WTC11 (cell line): ENCODE measurements around the gene MED8. TPM values are rescaled to one million over a fixed set of nuclear protein-coding genes. Genes with fewer than 3 reads are reported as not detected.

Experiments used
- ATAC-seq: fragments of 200-7000 bp; cut with Tn5 transposase; 2 replicates; pipeline ENCODE4 v1.10.0; 2021; ENCODE audit warnings: mild to moderate bottlenecking, moderate library complexity
- CTCF ChIA-PET: fragments of 300-600 bp; sonication (Branson Sonifier 250); formaldehyde crosslinking; loops from one replicate; lab custom pipeline; 2021; ENCODE audit warnings: antibody characterized with exemption; lab: Charles Lee
- POLR2A ChIA-PET: fragments of 350-600 bp; sonication (Branson Sonifier 250); formaldehyde crosslinking; loops from one replicate; lab custom pipeline; 2021; ENCODE audit warnings: antibody characterized with exemption; lab: Charles Lee
- DNase-seq: peaks from one replicate; pipeline ENCODE4 v3.0.0; 2021; ENCODE audit warnings: low spot score
- H3K27ac Mint-ChIP-seq: 2 replicates; pipeline ENCODE4 v1.8.0; 2021; ENCODE audit warnings: mixed read lengths
- H3K27me3 Mint-ChIP-seq: 2 replicates; pipeline ENCODE4 v1.8.0; 2021; ENCODE audit warnings: low read depth, mild to moderate bottlenecking, moderate library complexity, mixed read lengths
- H3K36me3 Mint-ChIP-seq: 2 replicates; pipeline ENCODE4 v1.8.0; 2021; ENCODE audit warnings: mixed read lengths
- H3K4me1 Mint-ChIP-seq: 2 replicates; pipeline ENCODE4 v1.8.0; 2022; ENCODE audit warnings: mixed read lengths
- H3K4me3 Mint-ChIP-seq: 2 replicates; pipeline ENCODE4 v1.8.0; 2021; ENCODE audit warnings: mild to moderate bottlenecking, moderate library complexity, mixed read lengths
- H3K9me3 Mint-ChIP-seq: 2 replicates; pipeline ENCODE4 v1.8.0; 2021; ENCODE audit warnings: mixed read lengths
- CREM ChIP-seq: sonication (generic); formaldehyde crosslinking; IDR thresholded peaks from 2 replicates; pipeline ENCODE4 v1.8.1; 2022; ENCODE audit warnings: mild to moderate bottlenecking, missing genetic modification reagents, moderate library complexity
- GRHL2 ChIP-seq: fragments of 250-450 bp; sonication (Bioruptor Pico); IDR thresholded peaks from 2 replicates; pipeline ENCODE4 v1.8.0; 2022; ENCODE audit warnings: mild to moderate bottlenecking, moderate library complexity; ENCODE audit not compliant: insufficient replicate concordance, severe bottlenecking
- NFYB ChIP-seq: sonication (generic); formaldehyde crosslinking; conservative IDR thresholded peaks from 2 replicates; pipeline ENCODE4 v1.8.0; 2022; ENCODE audit warnings: low read depth, missing genetic modification reagents
- RORB ChIP-seq: fragments of 250-450 bp; sonication (Bioruptor Pico); IDR thresholded peaks from 2 replicates; pipeline ENCODE4 v1.9.0; 2021; ENCODE audit warnings: mild to moderate bottlenecking
- TEAD1 ChIP-seq: sonication (generic); formaldehyde crosslinking; IDR thresholded peaks from 2 replicates; pipeline ENCODE4 v1.8.0; 2022; ENCODE audit warnings: mild to moderate bottlenecking, missing genetic modification reagents
- ZNF232 ChIP-seq: sonication (generic); formaldehyde crosslinking; IDR thresholded peaks from 2 replicates; pipeline ENCODE4 v1.8.0; 2022; ENCODE audit warnings: mild to moderate bottlenecking, missing genetic modification reagents
- ZNF263 ChIP-seq: sonication (generic); formaldehyde crosslinking; IDR thresholded peaks from 2 replicates; pipeline ENCODE4 v1.8.1; 2022; ENCODE audit warnings: low read depth, mild to moderate bottlenecking, moderate library complexity, missing genetic modification reagents
- total RNA-seq: library from RNA; stranded (reverse); gene quantifications from 3 replicates; pipeline ENCODE4 v1.2.3, GENCODE V29; 2021
- TF ChIP-seq, protein P1 (sequence below): sonication (generic); formaldehyde crosslinking; IDR thresholded peaks from 2 replicates; pipeline ENCODE4 v1.8.0; 2022; ENCODE audit warnings: missing genetic modification reagents
- TF ChIP-seq, protein P2 (sequence below): sonication (generic); formaldehyde crosslinking; IDR thresholded peaks from 2 replicates; pipeline ENCODE4 v1.8.1; 2023; ENCODE audit warnings: mild to moderate bottlenecking, moderate library complexity, missing genetic modification reagents
- TF ChIP-seq, protein P3 (sequence below): fragments of 250-450 bp; sonication (Bioruptor Pico); IDR thresholded peaks from 2 replicates; pipeline ENCODE4 v2.1.2; 2022; ENCODE audit warnings: mild to moderate bottlenecking, moderate library complexity
- TF ChIP-seq, protein P4 (sequence below): sonication (generic); formaldehyde crosslinking; IDR thresholded peaks from 2 replicates; pipeline ENCODE4 v1.8.1; 2023; ENCODE audit warnings: mild to moderate bottlenecking, missing genetic modification reagents, moderate library complexity
- TF ChIP-seq, protein P5 (sequence below): sonication (generic); formaldehyde crosslinking; IDR thresholded peaks from 2 replicates; pipeline ENCODE4 v1.8.1; 2023; ENCODE audit warnings: mild to moderate bottlenecking, missing genetic modification reagents, moderate library complexity

Gene MED8
- total RNA-seq, 1 experiment from 2014 or later, result 17.7 TPM

DNA sequence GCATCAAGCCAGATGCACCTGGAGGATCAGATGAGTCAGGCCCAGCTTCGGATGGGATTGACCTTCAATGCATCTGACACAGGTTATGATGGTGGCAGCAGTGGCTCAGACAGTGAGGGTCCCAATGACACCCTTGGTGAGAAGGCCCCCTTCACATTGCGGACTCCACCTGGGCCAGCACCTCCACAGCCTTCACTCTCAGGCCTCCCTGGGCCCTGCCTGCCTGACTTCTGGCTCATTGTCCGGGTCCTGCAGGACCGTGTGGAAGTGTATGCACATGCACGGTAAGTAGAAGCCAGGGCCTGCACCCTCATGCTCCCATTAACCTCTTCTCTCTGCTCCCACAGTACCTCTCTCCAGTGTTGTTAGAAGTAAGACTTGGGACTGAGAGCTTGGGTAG lies 43.3 kb upstream of the MED8 start (continued):
- TF ChIP-seq, protein P1, sequence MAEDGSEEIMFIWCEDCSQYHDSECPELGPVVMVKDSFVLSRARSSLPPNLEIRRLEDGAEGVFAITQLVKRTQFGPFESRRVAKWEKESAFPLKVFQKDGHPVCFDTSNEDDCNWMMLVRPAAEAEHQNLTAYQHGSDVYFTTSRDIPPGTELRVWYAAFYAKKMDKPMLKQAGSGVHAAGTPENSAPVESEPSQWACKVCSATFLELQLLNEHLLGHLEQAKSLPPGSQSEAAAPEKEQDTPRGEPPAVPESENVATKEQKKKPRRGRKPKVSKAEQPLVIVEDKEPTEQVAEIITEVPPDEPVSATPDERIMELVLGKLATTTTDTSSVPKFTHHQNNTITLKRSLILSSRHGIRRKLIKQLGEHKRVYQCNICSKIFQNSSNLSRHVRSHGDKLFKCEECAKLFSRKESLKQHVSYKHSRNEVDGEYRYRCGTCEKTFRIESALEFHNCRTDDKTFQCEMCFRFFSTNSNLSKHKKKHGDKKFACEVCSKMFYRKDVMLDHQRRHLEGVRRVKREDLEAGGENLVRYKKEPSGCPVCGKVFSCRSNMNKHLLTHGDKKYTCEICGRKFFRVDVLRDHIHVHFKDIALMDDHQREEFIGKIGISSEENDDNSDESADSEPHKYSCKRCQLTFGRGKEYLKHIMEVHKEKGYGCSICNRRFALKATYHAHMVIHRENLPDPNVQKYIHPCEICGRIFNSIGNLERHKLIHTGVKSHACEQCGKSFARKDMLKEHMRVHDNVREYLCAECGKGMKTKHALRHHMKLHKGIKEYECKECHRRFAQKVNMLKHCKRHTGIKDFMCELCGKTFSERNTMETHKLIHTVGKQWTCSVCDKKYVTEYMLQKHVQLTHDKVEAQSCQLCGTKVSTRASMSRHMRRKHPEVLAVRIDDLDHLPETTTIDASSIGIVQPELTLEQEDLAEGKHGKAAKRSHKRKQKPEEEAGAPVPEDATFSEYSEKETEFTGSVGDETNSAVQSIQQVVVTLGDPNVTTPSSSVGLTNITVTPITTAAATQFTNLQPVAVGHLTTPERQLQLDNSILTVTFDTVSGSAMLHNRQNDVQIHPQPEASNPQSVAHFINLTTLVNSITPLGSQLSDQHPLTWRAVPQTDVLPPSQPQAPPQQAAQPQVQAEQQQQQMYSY (CRISPR knock-in tag), result no peak
- TF ChIP-seq, protein P2, sequence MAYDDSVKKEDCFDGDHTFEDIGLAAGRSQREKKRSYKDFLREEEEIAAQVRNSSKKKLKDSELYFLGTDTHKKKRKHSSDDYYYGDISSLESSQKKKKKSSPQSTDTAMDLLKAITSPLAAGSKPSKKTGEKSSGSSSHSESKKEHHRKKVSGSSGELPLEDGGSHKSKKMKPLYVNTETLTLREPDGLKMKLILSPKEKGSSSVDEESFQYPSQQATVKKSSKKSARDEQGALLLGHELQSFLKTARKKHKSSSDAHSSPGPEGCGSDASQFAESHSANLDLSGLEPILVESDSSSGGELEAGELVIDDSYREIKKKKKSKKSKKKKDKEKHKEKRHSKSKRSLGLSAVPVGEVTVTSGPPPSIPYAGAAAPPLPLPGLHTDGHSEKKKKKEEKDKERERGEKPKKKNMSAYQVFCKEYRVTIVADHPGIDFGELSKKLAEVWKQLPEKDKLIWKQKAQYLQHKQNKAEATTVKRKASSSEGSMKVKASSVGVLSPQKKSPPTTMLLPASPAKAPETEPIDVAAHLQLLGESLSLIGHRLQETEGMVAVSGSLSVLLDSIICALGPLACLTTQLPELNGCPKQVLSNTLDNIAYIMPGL (CRISPR knock-in tag), result no peak
- no peak for TF ChIP-seq NFYB

DNA sequence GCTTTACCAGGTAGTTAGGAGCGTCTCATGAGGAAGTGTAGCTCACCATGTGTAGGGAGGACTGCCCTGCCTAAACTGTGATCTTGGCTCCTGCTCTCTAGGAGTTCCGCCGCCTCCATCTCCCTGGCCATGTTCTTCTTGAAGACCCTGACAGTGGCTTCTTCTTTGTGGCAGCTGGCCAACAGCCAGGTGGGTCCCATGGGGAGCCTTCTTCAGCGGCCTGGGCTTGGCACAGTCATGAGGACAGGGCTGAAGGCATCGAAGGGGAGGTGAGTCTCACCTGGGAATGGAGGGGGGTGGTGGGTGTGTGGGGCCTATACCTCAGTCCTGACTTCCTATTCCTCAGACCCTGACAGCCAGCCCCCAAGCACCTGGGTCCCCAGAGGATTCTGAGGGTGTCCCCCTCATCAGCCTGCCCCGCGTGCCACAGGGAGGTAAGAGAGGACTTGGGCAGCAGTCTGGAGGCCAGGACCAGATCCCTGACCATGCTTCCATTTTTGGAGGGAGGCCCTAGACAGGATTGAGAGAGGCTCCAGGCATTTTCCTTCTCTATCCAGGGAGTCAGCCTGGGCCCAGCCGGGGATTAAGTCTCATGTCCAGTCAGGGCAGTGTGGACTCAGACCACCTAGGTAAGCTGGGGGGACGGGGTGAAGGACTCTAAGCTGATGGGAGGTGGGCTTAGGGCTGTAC lies 42.7 kb upstream of the MED8 start:
- H3K4me3 Mint-ChIP-seq, result no peak overlapping the region
- ChIA-PET POLR2A (no interaction called here), CTCF (interaction anchor here (0.9 kb wide), 1 partner anchor 18 kb away, joined by 3 read pairs; no protein-coding TSS in a partner anchor)
- DNase-seq, result no peak
- H3K27ac Mint-ChIP-seq, result no peak overlapping the region
- ATAC-seq, result no peak
- H3K9me3 Mint-ChIP-seq, result no peaks in the 10 kb centered on the region
- TF ChIP-seq, protein P3, sequence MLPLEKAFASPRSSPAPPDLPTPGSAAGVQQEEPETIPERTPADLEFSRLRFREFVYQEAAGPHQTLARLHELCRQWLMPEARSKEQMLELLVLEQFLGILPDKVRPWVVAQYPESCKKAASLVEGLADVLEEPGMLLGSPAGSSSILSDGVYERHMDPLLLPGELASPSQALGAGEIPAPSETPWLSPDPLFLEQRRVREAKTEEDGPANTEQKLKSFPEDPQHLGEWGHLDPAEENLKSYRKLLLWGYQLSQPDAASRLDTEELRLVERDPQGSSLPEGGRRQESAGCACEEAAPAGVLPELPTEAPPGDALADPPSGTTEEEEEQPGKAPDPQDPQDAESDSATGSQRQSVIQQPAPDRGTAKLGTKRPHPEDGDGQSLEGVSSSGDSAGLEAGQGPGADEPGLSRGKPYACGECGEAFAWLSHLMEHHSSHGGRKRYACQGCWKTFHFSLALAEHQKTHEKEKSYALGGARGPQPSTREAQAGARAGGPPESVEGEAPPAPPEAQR (CRISPR knock-in tag), result no peak
- TF ChIP-seq GRHL2, result no peak
- TF ChIP-seq, protein P4, sequence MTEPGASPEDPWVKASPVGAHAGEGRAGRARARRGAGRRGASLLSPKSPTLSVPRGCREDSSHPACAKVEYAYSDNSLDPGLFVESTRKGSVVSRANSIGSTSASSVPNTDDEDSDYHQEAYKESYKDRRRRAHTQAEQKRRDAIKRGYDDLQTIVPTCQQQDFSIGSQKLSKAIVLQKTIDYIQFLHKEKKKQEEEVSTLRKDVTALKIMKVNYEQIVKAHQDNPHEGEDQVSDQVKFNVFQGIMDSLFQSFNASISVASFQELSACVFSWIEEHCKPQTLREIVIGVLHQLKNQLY (CRISPR knock-in tag), result no peak
- TF ChIP-seq ZNF263 (CRISPR knock-in tag), result no peak
- TF ChIP-seq RORB (CRISPR knock-in tag), result no peak
- no peak for TF ChIP-seq ZNF232 (CRISPR knock-in tag)
- no peak for TF ChIP-seq CREM (CRISPR knock-in tag)
- TF ChIP-seq, protein P5, sequence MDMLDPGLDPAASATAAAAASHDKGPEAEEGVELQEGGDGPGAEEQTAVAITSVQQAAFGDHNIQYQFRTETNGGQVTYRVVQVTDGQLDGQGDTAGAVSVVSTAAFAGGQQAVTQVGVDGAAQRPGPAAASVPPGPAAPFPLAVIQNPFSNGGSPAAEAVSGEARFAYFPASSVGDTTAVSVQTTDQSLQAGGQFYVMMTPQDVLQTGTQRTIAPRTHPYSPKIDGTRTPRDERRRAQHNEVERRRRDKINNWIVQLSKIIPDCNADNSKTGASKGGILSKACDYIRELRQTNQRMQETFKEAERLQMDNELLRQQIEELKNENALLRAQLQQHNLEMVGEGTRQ (CRISPR knock-in tag), result no peak
- H3K4me1 Mint-ChIP-seq, result peaks cover 2% of the 10 kb centered on the region
- no peaks in the 10 kb centered on the region for H3K27me3 Mint-ChIP-seq
- peaks cover 41% of the 10 kb centered on the region for H3K36me3 Mint-ChIP-seq

DNA sequence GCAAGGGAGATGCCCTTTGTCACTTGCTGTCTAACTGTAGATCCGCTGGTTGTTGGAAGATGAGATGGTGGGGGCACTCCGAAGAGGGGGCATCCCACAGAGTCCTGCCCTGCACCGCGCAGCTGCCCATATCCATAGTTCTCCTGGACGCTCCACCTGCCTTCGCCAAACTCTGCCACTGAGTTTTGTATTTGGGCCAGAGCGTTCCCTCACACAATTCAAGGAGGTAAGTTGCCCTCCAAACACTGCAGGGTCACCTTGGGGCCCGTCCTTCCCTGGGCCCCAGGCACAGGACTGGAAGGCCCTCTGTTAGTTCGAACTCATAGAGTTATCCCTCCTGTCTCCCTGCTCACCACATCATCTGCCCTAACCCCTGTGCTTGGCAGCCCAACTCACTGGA lies 42.1 kb upstream of the MED8 start:
- DNase-seq, result no peak
- no peak overlapping the region for H3K27ac Mint-ChIP-seq
- H3K4me3 Mint-ChIP-seq, result no peak overlapping the region
- no peaks in the 10 kb centered on the region; the same call in 1 of the 2 replicates for H3K4me1 Mint-ChIP-seq
- no peaks in the 10 kb centered on the region for H3K27me3 Mint-ChIP-seq
- peaks cover 48% of the 10 kb centered on the region for H3K36me3 Mint-ChIP-seq
- no peaks in the 10 kb centered on the region for H3K9me3 Mint-ChIP-seq
- no peak for TF ChIP-seq TEAD1 (CRISPR knock-in tag)
- TF ChIP-seq, all 79 proteins: peak for 0
- ChIA-PET CTCF (interaction anchor here (0.9 kb wide), 1 partner anchor 17 kb away, joined by 3 read pairs; no protein-coding TSS in a partner anchor), POLR2A (no interaction called here)
- no peak for ATAC-seq
